ENCODE data around the gene SETDB2. TPM values are rescaled to one million over a fixed set of nuclear protein-coding genes. Genes with fewer than 3 reads are reported as not detected.

Gene SETDB2
- total RNA-seq, 1 experiment from 2014 or later: 5.9 TPM

DNA sequence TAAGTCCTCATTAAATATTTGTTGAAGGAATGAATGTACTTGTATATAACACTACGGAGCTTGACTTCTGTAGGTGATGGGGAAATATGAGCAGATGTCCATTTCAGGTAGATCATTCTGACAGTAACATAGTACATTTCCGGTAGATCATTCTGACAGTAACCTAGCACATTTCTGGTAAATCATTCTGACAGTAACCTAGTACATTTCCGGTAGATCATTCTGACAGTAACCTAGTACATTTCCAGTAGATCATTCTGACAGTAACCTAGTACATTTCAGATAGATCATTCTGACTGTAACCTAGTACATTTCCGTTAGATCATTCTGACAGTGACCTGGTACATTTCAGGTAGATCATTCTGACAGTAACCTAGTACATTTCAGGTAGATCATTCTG lies 54.1 kb downstream of the SETDB2 start:
- Mint-ChIP-seq H3K36me3 (no peaks in the 10 kb centered on the region), H3K9me3 (no peaks in the 10 kb centered on the region), H3K4me3 (no peak overlapping the region), H3K27me3 (ENCODE audit: low read depth) (no peaks in the 10 kb centered on the region), H3K27ac (no peak overlapping the region), H3K4me1 (peaks cover 3% of the 10 kb centered on the region; the same call in 1 of the 2 replicates)
- ChIA-PET POLR2A (no interaction called here), CTCF (no interaction called here)
- DNase-seq (ENCODE audit: low spot score) (no peak), ATAC-seq (no peak)
- no peak for TF ChIP-seq FOXJ3 (CRISPR knock-in tag; IDR thresholded peaks at IDR 0.05; ENCODE audit: borderline replicate concordance)
- TF ChIP-seq CBFB (CRISPR knock-in tag; IDR thresholded peaks at IDR 0.05; ENCODE audit: low read depth): no peak
- TF ChIP-seq TEAD1 (CRISPR knock-in tag; IDR thresholded peaks at IDR 0.05): no peak
- TF ChIP-seq RELA (CRISPR knock-in tag; IDR thresholded peaks at IDR 0.05; ENCODE audit: borderline replicate concordance): no peak
- TF ChIP-seq, protein P1, sequence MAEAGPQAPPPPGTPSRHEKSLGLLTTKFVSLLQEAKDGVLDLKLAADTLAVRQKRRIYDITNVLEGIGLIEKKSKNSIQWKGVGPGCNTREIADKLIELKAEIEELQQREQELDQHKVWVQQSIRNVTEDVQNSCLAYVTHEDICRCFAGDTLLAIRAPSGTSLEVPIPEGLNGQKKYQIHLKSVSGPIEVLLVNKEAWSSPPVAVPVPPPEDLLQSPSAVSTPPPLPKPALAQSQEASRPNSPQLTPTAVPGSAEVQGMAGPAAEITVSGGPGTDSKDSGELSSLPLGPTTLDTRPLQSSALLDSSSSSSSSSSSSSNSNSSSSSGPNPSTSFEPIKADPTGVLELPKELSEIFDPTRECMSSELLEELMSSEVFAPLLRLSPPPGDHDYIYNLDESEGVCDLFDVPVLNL (CRISPR knock-in tag; IDR thresholded peaks at IDR 0.05; ENCODE audit: borderline replicate concordance, low read depth): no peak
- TF ChIP-seq, protein P2, sequence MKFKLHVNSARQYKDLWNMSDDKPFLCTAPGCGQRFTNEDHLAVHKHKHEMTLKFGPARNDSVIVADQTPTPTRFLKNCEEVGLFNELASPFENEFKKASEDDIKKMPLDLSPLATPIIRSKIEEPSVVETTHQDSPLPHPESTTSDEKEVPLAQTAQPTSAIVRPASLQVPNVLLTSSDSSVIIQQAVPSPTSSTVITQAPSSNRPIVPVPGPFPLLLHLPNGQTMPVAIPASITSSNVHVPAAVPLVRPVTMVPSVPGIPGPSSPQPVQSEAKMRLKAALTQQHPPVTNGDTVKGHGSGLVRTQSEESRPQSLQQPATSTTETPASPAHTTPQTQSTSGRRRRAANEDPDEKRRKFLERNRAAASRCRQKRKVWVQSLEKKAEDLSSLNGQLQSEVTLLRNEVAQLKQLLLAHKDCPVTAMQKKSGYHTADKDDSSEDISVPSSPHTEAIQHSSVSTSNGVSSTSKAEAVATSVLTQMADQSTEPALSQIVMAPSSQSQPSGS (CRISPR knock-in tag; IDR thresholded peaks at IDR 0.05; ENCODE audit: borderline replicate concordance, low read depth): no peak
- TF ChIP-seq, protein P3, sequence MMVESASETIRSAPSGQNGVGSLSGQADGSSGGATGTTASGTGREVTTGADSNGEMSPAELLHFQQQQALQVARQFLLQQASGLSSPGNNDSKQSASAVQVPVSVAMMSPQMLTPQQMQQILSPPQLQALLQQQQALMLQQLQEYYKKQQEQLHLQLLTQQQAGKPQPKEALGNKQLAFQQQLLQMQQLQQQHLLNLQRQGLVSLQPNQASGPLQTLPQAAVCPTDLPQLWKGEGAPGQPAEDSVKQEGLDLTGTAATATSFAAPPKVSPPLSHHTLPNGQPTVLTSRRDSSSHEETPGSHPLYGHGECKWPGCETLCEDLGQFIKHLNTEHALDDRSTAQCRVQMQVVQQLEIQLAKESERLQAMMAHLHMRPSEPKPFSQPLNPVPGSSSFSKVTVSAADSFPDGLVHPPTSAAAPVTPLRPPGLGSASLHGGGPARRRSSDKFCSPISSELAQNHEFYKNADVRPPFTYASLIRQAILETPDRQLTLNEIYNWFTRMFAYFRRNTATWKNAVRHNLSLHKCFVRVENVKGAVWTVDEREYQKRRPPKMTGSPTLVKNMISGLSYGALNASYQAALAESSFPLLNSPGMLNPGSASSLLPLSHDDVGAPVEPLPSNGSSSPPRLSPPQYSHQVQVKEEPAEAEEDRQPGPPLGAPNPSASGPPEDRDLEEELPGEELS (CRISPR knock-in tag; IDR thresholded peaks at IDR 0.05): no peak
- TF ChIP-seq, protein P4, sequence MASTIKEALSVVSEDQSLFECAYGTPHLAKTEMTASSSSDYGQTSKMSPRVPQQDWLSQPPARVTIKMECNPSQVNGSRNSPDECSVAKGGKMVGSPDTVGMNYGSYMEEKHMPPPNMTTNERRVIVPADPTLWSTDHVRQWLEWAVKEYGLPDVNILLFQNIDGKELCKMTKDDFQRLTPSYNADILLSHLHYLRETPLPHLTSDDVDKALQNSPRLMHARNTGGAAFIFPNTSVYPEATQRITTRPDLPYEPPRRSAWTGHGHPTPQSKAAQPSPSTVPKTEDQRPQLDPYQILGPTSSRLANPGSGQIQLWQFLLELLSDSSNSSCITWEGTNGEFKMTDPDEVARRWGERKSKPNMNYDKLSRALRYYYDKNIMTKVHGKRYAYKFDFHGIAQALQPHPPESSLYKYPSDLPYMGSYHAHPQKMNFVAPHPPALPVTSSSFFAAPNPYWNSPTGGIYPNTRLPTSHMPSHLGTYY (CRISPR knock-in tag; IDR thresholded peaks at IDR 0.05): no peak

DNA sequence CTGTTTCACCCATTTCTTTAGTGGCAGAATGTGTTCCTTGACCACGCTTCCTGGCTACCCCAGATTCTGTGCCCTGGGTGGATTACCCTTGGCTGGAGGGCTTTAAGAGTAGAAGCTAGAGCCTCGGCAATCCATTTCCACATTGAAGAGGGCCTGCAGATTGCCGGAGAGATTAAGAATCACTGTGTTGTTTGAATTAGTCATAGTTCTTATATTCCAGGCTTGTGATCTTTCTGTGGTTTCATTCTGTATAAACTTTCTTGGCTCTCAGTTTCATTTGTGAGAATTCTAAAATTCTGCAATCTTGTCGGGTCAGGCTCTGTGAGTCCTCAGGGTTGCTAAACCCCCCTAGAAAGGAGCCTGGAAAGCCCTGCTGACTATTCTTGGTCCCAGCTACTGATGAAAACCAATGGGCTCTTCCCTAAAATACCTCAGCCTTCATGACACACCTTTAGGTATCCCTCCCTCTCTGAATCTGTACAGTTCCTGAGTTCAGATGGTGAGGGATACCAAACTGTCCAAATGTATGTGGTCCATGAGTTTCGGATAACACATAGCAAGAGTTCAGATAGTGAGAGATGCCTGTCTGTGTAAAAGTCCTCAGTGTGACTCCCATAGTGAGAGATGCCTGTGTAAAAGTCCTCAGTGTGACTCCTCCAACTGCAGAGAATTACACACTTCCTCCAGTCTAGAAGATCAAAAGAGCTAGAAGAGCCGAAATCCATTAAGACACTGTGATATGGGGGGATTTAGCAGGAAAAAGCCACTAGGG lies 56.0 kb downstream of the SETDB2 start:
- no peak for DNase-seq (ENCODE audit: low spot score)
- Mint-ChIP-seq H3K4me3 (no peak overlapping the region), H3K27me3 (ENCODE audit: low read depth) (no peaks in the 10 kb centered on the region), H3K36me3 (no peaks in the 10 kb centered on the region), H3K4me1 (peaks cover 3% of the 10 kb centered on the region; the same call in 1 of the 2 replicates), H3K9me3 (no peaks in the 10 kb centered on the region), H3K27ac (no peak overlapping the region)
- no peak for ATAC-seq
- ChIA-PET CTCF (no interaction called here), POLR2A (no interaction called here)
- TF ChIP-seq GRHL2 (CRISPR knock-in tag; IDR thresholded peaks at IDR 0.05; ENCODE audit: insufficient replicate concordance, severe bottlenecking): no peak
- TF ChIP-seq ZBTB21 (CRISPR knock-in tag; IDR thresholded peaks at IDR 0.05; ENCODE audit: borderline replicate concordance): no peak
- TF ChIP-seq, protein P5, sequence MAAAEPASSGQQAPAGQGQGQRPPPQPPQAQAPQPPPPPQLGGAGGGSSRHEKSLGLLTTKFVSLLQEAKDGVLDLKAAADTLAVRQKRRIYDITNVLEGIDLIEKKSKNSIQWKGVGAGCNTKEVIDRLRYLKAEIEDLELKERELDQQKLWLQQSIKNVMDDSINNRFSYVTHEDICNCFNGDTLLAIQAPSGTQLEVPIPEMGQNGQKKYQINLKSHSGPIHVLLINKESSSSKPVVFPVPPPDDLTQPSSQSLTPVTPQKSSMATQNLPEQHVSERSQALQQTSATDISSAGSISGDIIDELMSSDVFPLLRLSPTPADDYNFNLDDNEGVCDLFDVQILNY (CRISPR knock-in tag; IDR thresholded peaks at IDR 0.05): no peak
- no peak for TF ChIP-seq SP1 (CRISPR knock-in tag; conservative IDR thresholded peaks at IDR 0.05)

DNA sequence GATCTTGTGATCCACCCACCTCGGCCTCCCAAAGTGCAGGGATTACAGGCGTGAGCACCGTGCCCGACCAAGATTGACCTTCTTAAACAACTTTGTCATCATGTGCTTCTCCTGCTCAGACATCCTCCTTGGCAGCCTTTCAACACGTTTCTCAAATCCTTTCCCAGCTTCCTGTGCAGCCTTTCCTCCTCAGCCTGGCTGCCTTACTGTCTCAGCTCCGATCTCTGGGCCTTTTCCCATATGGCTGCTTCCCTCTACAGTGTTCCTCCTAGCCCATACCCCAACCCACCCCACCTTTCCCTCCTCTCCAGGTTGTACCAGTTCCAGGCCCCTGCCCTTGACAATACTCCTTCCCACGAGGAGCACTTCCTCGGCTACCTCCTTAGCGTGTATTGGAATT lies 58.9 kb downstream of the SETDB2 start:
- no peaks in the 10 kb centered on the region; the same call in 1 of the 2 replicates for H3K4me1 Mint-ChIP-seq
- H3K4me3 Mint-ChIP-seq: no peak overlapping the region
- ChIA-PET POLR2A (no interaction called here), CTCF (no interaction called here)
- DNase-seq (ENCODE audit: low spot score) (no peak), ATAC-seq (no peak)
- no peaks in the 10 kb centered on the region for H3K36me3 Mint-ChIP-seq
- no peaks in the 10 kb centered on the region for H3K9me3 Mint-ChIP-seq
- TF ChIP-seq, protein P6, sequence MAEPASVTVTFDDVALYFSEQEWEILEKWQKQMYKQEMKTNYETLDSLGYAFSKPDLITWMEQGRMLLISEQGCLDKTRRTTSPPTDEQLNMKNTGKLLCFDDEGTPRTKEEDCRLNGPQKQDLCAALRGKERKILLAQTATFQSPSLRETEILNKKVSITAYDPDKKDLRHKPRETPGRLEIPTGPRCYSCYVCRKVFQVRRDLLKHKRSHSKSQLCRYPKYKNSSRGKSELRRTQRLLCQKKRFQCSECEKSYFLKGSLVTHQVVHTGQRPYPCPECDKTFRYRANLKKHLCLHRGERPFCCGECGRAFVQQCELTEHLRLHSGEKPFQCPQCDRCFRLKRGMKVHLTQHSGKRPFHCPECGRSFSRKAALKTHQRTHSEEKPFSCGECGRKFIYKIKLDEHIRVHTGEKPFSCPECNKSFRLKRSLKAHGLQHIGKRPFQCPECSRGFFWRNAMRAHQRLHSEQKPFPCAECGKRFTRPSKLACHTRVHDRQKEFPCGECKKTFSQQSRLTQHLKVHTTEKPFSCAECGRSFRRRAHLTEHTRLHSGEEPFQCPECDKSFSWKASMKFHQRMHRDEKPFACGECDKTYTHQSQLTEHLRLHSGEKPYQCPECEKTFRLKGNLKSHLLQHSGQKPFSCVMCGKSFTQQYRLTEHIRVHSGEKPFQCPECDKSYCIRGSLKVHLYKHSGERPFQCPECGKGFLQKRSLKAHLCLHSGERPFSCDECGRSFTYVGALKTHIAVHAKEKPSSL (CRISPR knock-in tag; conservative IDR thresholded peaks at IDR 0.05): no peak
- TF ChIP-seq ZNF317 (CRISPR knock-in tag; IDR thresholded peaks at IDR 0.05; ENCODE audit: borderline replicate concordance, low read depth) (no peak), FOXJ3 (CRISPR knock-in tag; IDR thresholded peaks at IDR 0.05; ENCODE audit: borderline replicate concordance) (no peak)
- TF ChIP-seq, protein P1 (CRISPR knock-in tag; IDR thresholded peaks at IDR 0.05; ENCODE audit: borderline replicate concordance, low read depth): no peak
- H3K27me3 Mint-ChIP-seq (ENCODE audit: low read depth): no peaks in the 10 kb centered on the region
- H3K27ac Mint-ChIP-seq: no peak overlapping the region; the same call in 1 of the 2 replicates
